ENCODE measurements around the gene FOLR1. TPM values are rescaled to one million over a fixed set of nuclear protein-coding genes. Genes with fewer than 3 reads are reported as not detected.
"Not testable (repeated sequence)": the region's sequence is repeated elsewhere in the genome, so short reads cannot be mapped to it uniquely, and the experiment has no call there.

FOLR1 gene
- polyA plus RNA-seq, 6 donors from 2014 or later, result not detected

- not testable (repeated sequence) for H3K27ac Mint-ChIP-seq; H3K9me3 Mint-ChIP-seq; ATAC-seq (ENCODE audit: low read depth in 2 of 2); H3K36me3 Mint-ChIP-seq; H3K4me1 Mint-ChIP-seq; DNase-seq; H3K4me3 Mint-ChIP-seq
- H3K27me3 Mint-ChIP-seq, result peaks cover 0 to 27% (median 21%) of the 10 kb centered on the region in 3 donors
Measured at GRCh38 chr11:72172043-72172442, 19.9 kb upstream of the FOLR1 start.

DNA sequence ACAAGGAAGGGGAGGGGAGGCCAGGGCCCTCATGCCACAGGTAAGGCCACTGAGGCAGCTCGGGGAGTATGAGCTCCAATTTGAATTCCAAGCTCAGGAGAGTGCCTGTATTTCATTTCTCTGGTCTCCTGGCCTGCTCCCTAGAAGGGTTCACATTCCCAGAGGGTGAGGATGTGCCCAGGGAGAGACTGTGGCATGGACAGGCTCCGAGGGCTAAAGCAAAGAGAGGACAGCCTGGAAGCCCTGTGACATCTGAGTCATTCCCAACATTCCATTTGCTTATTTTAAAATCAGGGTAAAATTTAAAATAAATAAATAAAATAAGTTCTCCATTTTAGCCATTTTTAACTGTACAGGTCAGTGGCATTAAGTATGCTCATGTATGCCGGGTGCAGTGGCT lies 18.6 kb upstream of the FOLR1 start:
- Mint-ChIP-seq H3K36me3 (no peaks in the 10 kb centered on the region), H3K27ac (no peak overlapping the region), H3K27me3 (peaks cover 0 to 30% (median 29%) of the 10 kb centered on the region in 3 donors), H3K4me3 (no peak overlapping the region), H3K9me3 (no peaks in the 10 kb centered on the region), H3K4me1 (no peaks in the 10 kb centered on the region)
- ATAC-seq (ENCODE audit: low read depth in 2 of 2), result no peak
- no peak for DNase-seq

- no peak overlapping the region for H3K4me3 Mint-ChIP-seq
- no peak overlapping the region for H3K27ac Mint-ChIP-seq
- ATAC-seq (ENCODE audit: low read depth in 2 of 2) (no peak), DNase-seq (no peak)
- no peaks in the 10 kb centered on the region for H3K36me3 Mint-ChIP-seq
- H3K27me3 Mint-ChIP-seq, result peaks cover 0 to 28% (median 25%) of the 10 kb centered on the region in 3 donors
- no peaks in the 10 kb centered on the region for H3K9me3 Mint-ChIP-seq
- H3K4me1 Mint-ChIP-seq, result no peaks in the 10 kb centered on the region
Measured at GRCh38 chr11:72174302-72175070, 17.5 kb upstream of the FOLR1 start.

- no peaks in the 10 kb centered on the region for H3K36me3 Mint-ChIP-seq
- ATAC-seq (ENCODE audit: low read depth in 2 of 2) (no peak), DNase-seq (no peak)
- no peak overlapping the region for H3K27ac Mint-ChIP-seq
- peaks cover 4 to 38% (median 34%) of the 10 kb centered on the region in 3 donors for H3K27me3 Mint-ChIP-seq
- peaks cover 0 to 2% (median 0%) of the 10 kb centered on the region in 7 donors for H3K9me3 Mint-ChIP-seq
- H3K4me3 Mint-ChIP-seq, result no peak overlapping the region
- no peaks in the 10 kb centered on the region for H3K4me1 Mint-ChIP-seq
Measured at GRCh38 chr11:72177656-72178055, 14.3 kb upstream of the FOLR1 start.

DNA sequence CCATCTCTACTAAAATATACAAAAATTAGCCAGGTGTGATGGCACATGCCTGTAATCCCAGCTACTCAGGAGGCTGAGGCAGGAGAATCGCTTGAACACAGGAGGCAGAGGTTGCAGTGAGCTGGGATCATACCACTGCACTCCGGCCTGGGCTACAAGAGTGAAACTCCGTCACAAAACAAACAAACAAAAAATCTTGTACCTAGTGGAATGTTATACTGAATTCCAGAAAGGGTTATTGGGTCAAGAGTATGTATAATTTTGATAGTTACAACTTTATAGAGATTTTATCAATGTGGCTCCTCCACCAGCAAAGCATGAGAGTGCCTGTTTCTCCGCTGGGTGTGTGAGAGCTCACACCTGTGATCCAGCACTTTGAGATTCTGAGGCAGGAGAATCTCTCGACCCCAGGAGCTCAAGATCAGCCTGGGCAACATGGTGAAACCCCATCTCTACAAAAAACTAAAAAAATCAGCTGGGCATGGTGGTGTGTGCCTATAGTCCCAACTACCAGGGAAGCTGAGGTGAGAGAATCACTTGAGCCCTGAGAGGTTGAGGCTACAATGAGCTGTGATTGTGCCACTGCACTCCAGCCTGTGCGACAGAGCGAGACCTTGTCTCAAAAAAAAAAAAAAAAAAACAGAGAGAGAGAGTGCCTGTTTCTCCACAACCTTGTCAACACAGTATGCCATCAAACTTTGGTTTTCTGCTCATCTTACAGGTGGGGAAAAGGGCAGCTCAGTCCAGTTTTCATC lies 12.7 kb upstream of the FOLR1 start:
- DNase-seq (no peak), ATAC-seq (ENCODE audit: low read depth in 2 of 2) (no peak)
- peaks cover 3 to 7% (median 5%) of the 10 kb centered on the region in 3 donors for H3K4me1 Mint-ChIP-seq
- no peak overlapping the region for H3K27ac Mint-ChIP-seq
- H3K27me3 Mint-ChIP-seq, result peaks cover 9 to 37% (median 27%) of the 10 kb centered on the region in 3 donors
- peaks cover 0 to 2% (median 0%) of the 10 kb centered on the region in 7 donors for H3K9me3 Mint-ChIP-seq
- no peaks in the 10 kb centered on the region for H3K36me3 Mint-ChIP-seq
- H3K4me3 Mint-ChIP-seq, result no peak overlapping the region

DNA sequence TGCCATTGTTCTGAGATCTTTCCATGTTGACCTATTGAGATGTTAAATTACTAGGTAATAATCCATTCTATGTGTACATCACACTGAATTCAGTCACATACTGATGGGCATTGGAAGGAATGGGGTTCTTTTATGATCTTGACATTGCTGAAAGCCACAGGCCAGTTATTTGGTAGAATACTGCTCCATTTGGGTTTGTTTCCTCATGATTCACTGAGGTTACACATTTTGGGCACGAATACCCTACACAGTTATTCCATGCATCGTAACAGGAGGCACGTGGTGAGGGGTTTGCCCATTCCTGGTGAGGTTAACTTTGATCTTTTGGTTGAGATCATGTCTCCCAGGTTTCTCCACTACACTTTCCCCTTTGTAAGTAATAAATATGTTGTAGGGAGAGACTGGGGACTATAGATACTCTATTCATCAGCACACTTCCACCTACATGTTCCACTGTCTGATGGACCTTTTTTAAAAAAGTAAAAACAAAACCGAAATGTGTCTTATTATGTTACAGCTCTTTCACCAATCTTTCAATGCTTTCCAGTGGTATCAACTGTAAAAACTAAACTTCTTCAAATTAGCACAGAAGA lies 12.0 kb upstream of the FOLR1 start:
- Mint-ChIP-seq H3K9me3 (peaks cover 0 to 2% (median 0%) of the 10 kb centered on the region in 7 donors), H3K36me3 (no peaks in the 10 kb centered on the region), H3K27me3 (peaks cover 9 to 37% (median 27%) of the 10 kb centered on the region in 3 donors), H3K4me3 (no peak overlapping the region), H3K27ac (no peak overlapping the region), H3K4me1 (peaks cover 3 to 7% (median 5%) of the 10 kb centered on the region in 3 donors)
- ATAC-seq (ENCODE audit: low read depth in 2 of 2) (no peak), DNase-seq (no peak)

DNA sequence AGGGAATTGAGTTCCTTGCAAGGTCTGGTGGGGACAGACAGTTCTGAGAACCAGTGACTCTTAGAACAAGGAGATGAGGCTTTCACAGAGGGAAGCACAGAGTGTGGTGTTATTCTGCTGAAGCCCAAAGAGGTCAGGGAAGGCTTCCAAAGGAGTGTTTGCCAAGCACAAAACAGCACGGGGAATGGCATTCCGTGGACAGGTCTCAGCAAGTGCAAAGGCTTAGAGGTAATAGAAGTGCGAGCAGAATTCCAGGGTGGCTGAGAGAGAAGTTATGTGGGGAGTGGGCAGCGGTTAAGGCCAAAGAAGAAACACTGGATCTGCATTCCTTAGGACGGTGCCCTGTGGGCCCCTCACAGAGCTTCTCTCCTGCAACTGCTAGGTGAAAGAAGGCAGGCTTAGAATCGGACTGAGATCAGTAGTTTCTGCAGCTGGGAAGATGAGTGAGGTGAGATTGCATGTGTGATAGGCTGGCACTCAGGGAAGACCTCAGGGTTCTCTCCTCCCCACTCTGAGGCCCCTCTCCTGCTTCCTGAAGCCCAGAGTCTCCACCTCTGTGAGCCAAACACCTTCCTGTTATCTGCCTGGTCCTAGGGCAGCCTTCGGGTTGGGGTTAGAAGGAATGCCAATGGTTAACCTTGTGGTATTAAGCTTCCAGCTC lies 10.9 kb upstream of the FOLR1 start:
- H3K4me3 Mint-ChIP-seq, result peak overlapping the region in 1 of 8 donors; percentile 25
- H3K9me3 Mint-ChIP-seq; H3K36me3 Mint-ChIP-seq; H3K27ac Mint-ChIP-seq; DNase-seq; H3K4me1 Mint-ChIP-seq; ATAC-seq (ENCODE audit: low read depth in 2 of 2): not testable (repeated sequence)
- H3K27me3 Mint-ChIP-seq, result peaks cover 9 to 33% (median 27%) of the 10 kb centered on the region in 3 donors

DNA sequence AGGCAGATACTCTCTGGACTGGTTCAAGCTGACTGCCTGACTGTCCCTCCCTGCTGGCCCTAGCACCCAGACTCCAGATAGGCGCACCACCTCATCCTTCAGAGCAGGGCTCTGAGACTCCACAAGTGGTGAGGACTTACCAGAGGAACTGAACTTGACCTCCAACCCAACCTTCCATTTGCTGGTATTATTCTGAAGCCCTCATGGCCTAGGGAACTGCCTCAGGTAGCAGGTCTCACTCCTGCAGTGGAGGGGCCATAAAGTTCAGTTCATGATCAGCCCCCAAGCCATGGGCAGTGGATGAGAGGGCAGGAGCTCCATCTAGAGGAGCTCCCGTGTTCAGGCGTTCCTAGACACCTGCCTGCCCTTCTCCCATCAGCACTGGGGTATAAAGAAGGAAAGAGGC lies 10.4 kb upstream of the FOLR1 start:
- not testable (repeated sequence) for H3K36me3 Mint-ChIP-seq; H3K9me3 Mint-ChIP-seq; H3K4me1 Mint-ChIP-seq; DNase-seq; H3K27ac Mint-ChIP-seq; H3K4me3 Mint-ChIP-seq; ATAC-seq (ENCODE audit: low read depth in 2 of 2)
- peaks cover 9 to 28% (median 27%) of the 10 kb centered on the region in 3 donors for H3K27me3 Mint-ChIP-seq

GRCh38 chr11:72188267-72188666 lies 3.7 kb upstream of the FOLR1 start:
- H3K4me3 Mint-ChIP-seq, result peak overlapping the region in 1 of 8 donors; percentile 61
- no peaks in the 10 kb centered on the region for H3K9me3 Mint-ChIP-seq
- DNase-seq (no peak), ATAC-seq (ENCODE audit: low read depth in 2 of 2) (no peak)
- no peak overlapping the region for H3K27ac Mint-ChIP-seq
- peaks cover 0 to 4% (median 3%) of the 10 kb centered on the region in 3 donors for H3K27me3 Mint-ChIP-seq
- H3K4me1 Mint-ChIP-seq, result peaks cover 2 to 5% (median 3%) of the 10 kb centered on the region in 3 donors
- H3K36me3 Mint-ChIP-seq, result peaks cover 0 to 4% of the 10 kb centered on the region in 2 donors

DNA sequence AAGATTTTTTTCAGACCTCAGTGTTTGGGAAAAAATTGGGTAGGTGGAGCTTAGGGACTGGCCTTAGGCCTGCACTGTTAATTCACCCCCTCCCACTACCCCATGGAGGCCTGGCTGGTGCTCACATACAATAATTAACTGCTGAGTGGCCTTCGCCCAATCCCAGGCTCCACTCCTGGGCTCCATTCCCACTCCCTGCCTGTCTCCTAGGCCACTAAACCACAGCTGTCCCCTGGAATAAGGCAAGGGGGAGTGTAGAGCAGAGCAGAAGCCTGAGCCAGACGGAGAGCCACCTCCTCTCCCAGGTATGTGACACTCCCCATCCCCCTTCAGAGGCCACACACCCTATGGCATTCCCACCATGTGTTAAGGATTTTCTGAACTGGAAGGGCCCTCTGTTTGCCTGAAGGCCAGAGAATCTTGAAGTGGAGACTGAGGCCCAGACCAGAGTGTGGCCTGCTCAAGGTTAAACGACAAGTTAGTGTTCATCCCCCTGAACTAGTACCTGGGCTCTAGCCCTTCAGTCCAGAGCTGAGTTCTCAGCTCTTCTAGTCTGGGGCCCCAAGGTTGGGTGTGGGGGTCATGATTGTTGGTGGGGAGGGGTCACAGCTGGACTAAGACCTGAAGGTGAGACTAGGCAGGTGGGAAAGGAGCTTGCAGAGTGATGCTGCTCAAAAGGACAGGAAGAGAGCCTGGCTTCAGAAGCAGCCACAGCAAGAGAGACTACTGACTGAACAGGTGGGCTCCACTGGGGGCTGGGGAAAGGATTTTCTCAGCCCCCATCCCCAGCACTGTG lies 2.3 kb upstream of the FOLR1 start:
- DNase-seq, result no peak
- peak overlapping the region in 1 of 6 donors; percentile 22 for H3K27ac Mint-ChIP-seq
- no peaks in the 10 kb centered on the region for H3K27me3 Mint-ChIP-seq
- H3K4me1 Mint-ChIP-seq, result no peaks in the 10 kb centered on the region
- H3K36me3 Mint-ChIP-seq, result peaks cover 0 to 4% of the 10 kb centered on the region in 2 donors
- no peak overlapping the region for H3K4me3 Mint-ChIP-seq
- no peak for ATAC-seq (ENCODE audit: low read depth in 2 of 2)
- no peaks in the 10 kb centered on the region for H3K9me3 Mint-ChIP-seq

- Mint-ChIP-seq H3K27me3 (no peaks in the 10 kb centered on the region), H3K4me1 (no peaks in the 10 kb centered on the region), H3K27ac (no peak overlapping the region), H3K36me3 (peaks cover 0 to 4% of the 10 kb centered on the region in 2 donors), H3K4me3 (no peak overlapping the region), H3K9me3 (no peaks in the 10 kb centered on the region)
- ATAC-seq (ENCODE audit: low read depth in 2 of 2), result no peak
- no peak for DNase-seq
Measured at GRCh38 chr11:72190631-72191071, 1.3 kb upstream of the FOLR1 start.

DNA sequence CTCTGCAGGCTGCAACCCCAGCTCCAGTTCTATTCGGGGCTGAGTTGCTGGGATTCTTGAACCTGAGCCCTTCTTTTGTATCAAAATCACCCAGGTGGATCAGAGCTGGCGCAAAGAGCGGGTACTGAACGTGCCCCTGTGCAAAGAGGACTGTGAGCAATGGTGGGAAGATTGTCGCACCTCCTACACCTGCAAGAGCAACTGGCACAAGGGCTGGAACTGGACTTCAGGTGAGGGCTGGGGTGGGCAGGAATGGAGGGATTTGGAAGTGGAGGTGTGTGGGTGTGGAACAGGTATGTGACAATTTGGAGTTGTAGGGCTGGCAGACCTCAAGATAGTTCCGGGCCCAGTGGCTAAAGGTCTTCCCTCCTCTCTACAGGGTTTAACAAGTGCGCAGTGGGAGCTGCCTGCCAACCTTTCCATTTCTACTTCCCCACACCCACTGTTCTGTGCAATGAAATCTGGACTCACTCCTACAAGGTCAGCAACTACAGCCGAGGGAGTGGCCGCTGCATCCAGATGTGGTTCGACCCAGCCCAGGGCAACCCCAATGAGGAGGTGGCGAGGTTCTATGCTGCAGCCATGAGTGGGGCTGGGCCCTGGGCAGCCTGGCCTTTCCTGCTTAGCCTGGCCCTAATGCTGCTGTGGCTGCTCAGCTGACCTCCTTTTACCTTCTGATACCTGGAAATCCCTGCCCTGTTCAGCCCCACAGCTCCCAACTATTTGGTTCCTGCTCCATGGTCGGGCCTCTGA lies 3.8 kb downstream of the FOLR1 start:
- DNase-seq, result no peak
- Mint-ChIP-seq H3K36me3 (peaks cover 0 to under 1% of the 10 kb centered on the region in 2 donors), H3K27ac (peak overlapping the region in 2 of 6 donors; percentile 20 to 86), H3K4me3 (no peak overlapping the region), H3K4me1 (no peaks in the 10 kb centered on the region), H3K27me3 (no peaks in the 10 kb centered on the region), H3K9me3 (no peaks in the 10 kb centered on the region)
- ATAC-seq (ENCODE audit: low read depth in 2 of 2), result no peak
